ENCODE measurements around the gene ADO. TPM values are rescaled to one million over a fixed set of nuclear protein-coding genes. Genes with fewer than 3 reads are reported as not detected.

ADO gene
- total and polyA plus RNA-seq, 9 of the 15 experiments (the other 6 are each of a cell fraction or from before 2014, with no cell fraction given): 3.0 to 20.0 (median 16.1) TPM

GRCh38 chr10:62816076-62816330, 11.5 kb downstream of the ADO start (continued):
- TF ChIP-seq ZBTB49 (CRISPR knock-in tag; IDR thresholded peaks at IDR 0.05; ENCODE audit: borderline replicate concordance): no peak
- TF ChIP-seq TAL1 (IDR thresholded peaks at IDR 0.05): no peak
- TF ChIP-seq SMARCC2 (IDR thresholded peaks at IDR 0.05; ENCODE audit: low read depth): no peak
- no peak for TF ChIP-seq SIN3A (IDR thresholded peaks at IDR 0.05; ENCODE audit: borderline replicate concordance in 2 of 2, control insufficient read depth in 1 of 2, low read depth in 2 of 2, low read length in 2 of 2)
- no peak for TF ChIP-seq FOXK1 (CRISPR knock-in tag; IDR thresholded peaks at IDR 0.05; ENCODE audit: borderline replicate concordance)
- no peak for TF ChIP-seq LEF1 (IDR thresholded peaks at IDR 0.05)
- no peak for TF ChIP-seq NR3C1 (CRISPR knock-in tag; IDR thresholded peaks at IDR 0.05)
- TF ChIP-seq PHB (CRISPR knock-in tag; IDR thresholded peaks at IDR 0.05): no peak
- no peak for TF ChIP-seq HNRNPK (IDR thresholded peaks at IDR 0.05; ENCODE audit: low read depth, low read length, poor library complexity, severe bottlenecking)

Measured in K562 (cell line).